GM12878 (cell line): ENCODE results near the gene EPHB2. TPM values are rescaled to one million over a fixed set of nuclear protein-coding genes. Genes with fewer than 3 reads are reported as not detected.

Experiments
- ATAC-seq: fragments of 200-7000 bp; cut with Tn5 transposase; 3 replicates; pipeline ENCODE4 v1.9.1; 2020; ENCODE audit warnings: mild to moderate bottlenecking, moderate library complexity
- BruUV-seq: library from RNA; stranded (reverse); fragments of 400-500 nt; replicated peaks from 2 replicates; lab custom pipeline; 2021; lab: Mats Ljungman, UMichigan
- CTCF ChIA-PET: fragments of 300-600 bp; sonication (Branson Sonifier 250); formaldehyde crosslinking; extraction: SDS; loops from one replicate; lab custom pipeline; 2021; ENCODE audit warnings: inconsistent platforms; lab: Yijun Ruan, JAX
- POLR2A ChIA-PET: fragments of 350-600 bp; formaldehyde crosslinking; extraction: SDS; loops from one replicate; lab custom pipeline; 2021; ENCODE audit warnings: inconsistent platforms; lab: Charles Lee
- RAD21 ChIA-PET: fragments of 300-600 bp; sonication (Branson Sonifier 250); formaldehyde crosslinking; loops from one replicate; lab custom pipeline; 2023; ENCODE audit warnings: antibody characterized with exemption; ENCODE audit not compliant: unreplicated experiment; lab: Charles Lee
- SMC1A ChIA-PET: fragments of 300-600 bp; sonication (Branson Sonifier 250); formaldehyde crosslinking; loops from one replicate; lab custom pipeline; 2023; ENCODE audit not compliant: unreplicated experiment, uncharacterized antibody; lab: Charles Lee
- DNase-seq: peaks from one replicate; pipeline ENCODE4 v3.0.0-alpha.2; 2011; ENCODE audit warnings: low read depth, low spot score
- FAIRE-seq: peaks from 3 replicates; lab custom pipeline; 2011; peaks lifted over from hg19 to GRCh38; lab: Jason Lieb, UNC
- H2AFZ ChIP-seq: 2 replicates; pipeline ENCODE4 v1.6.0; 2011; ENCODE audit warnings: low read depth, low read length, control low read depth; ENCODE audit not compliant: control insufficient read depth
- H3K27ac ChIP-seq: 2 replicates; pipeline ENCODE4 v1.5.1; 2011; ENCODE audit warnings: control low read depth; ENCODE audit not compliant: control insufficient read depth, insufficient read depth
- H3K27me3 ChIP-seq, 2 experiments: replicated peaks in 1 of 2; 2 replicates each; pipeline versions ENCODE4 v1.6.0 to v1.6.1; 2011; ENCODE audit warnings: low read length in 1 of 2; ENCODE audit not compliant: control insufficient read depth in 2 of 2, insufficient read depth in 2 of 2
- H3K36me3 ChIP-seq, 2 experiments: 2 replicates each; pipeline ENCODE4 v1.5.1; 2011; ENCODE audit warnings: low read length in 1 of 2; ENCODE audit not compliant: control insufficient read depth in 2 of 2, insufficient read depth in 2 of 2
- H3K4me1 ChIP-seq: 2 replicates; pipeline ENCODE4 v1.6.1; 2011; ENCODE audit warnings: mild to moderate bottlenecking, low read length, moderate library complexity, mixed read lengths; ENCODE audit not compliant: control insufficient read depth, insufficient read depth
- H3K4me2 ChIP-seq: 2 replicates; pipeline ENCODE4 v1.6.0; 2011; ENCODE audit warnings: control low read depth; ENCODE audit not compliant: control insufficient read depth, insufficient read depth
- H3K4me3 ChIP-seq: fragments of 200-600 bp; sonication (generic); 2 replicates; pipeline ENCODE4 v1.5.1; 2016
- H3K79me2 ChIP-seq: 2 replicates; pipeline ENCODE4 v1.6.0; 2011; ENCODE audit warnings: low read length; ENCODE audit not compliant: control insufficient read depth, insufficient read depth
- H3K9ac ChIP-seq: 2 replicates; pipeline ENCODE4 v1.8.0; 2011; ENCODE audit warnings: low read length, control low read depth, mixed read lengths; ENCODE audit not compliant: control insufficient read depth, insufficient read depth
- H3K9me3 ChIP-seq: replicated peaks from 3 replicates; pipeline ENCODE4 v1.5.1; 2011; ENCODE audit warnings: mild to moderate bottlenecking, low read length; ENCODE audit not compliant: control insufficient read depth, insufficient read depth
- H4K20me1 ChIP-seq: 2 replicates; pipeline ENCODE4 v1.6.0; 2011; ENCODE audit not compliant: control insufficient read depth, insufficient read depth
- BCL3 ChIP-seq: IDR thresholded peaks from 2 replicates; pipeline ENCODE4 v1.6.1; 2011; ENCODE audit warnings: borderline replicate concordance, low read depth, mild to moderate bottlenecking, moderate library complexity, low read length; ENCODE audit not compliant: insufficient read depth, poor library complexity, severe bottlenecking
- BHLHE40 ChIP-seq, 2 experiments: fragments of 450-650 bp in 1 of 2; IDR thresholded peaks; 2 replicates each; pipeline ENCODE4 v1.6.1; 2011 to 2017; ENCODE audit warnings: low read depth in 2 of 2, borderline replicate concordance in 1 of 2, improper control_type of control experiment in 1 of 2, low read length in 1 of 2, mild to moderate bottlenecking in 1 of 2
- CBX5 ChIP-seq: sonication (generic); IDR thresholded peaks from 2 replicates; pipeline ENCODE4 v1.6.1; 2016; ENCODE audit warnings: low read depth, moderate library complexity, mild to moderate bottlenecking, inconsistent platforms
- CHD4 ChIP-seq: fragments of 200-600 bp; sonication (generic); IDR thresholded peaks from 2 replicates; pipeline ENCODE4 v1.6.1; 2016; ENCODE audit warnings: mild to moderate bottlenecking
- HCFC1 ChIP-seq: fragments of 150-350 bp; IDR thresholded peaks from 2 replicates; pipeline ENCODE4 v1.6.1; 2014; ENCODE audit warnings: low read length
- NFYA ChIP-seq: IDR thresholded peaks from 2 replicates; pipeline ENCODE4 v1.6.1; 2011; ENCODE audit warnings: low read depth, mild to moderate bottlenecking, low read length, improper control_type of control experiment, borderline replicate concordance
- POLR2A ChIP-seq: IDR thresholded peaks from 2 replicates; pipeline ENCODE4 v1.6.1; 2011; ENCODE audit warnings: low read depth, mild to moderate bottlenecking, low read length
- RAD21 ChIP-seq: IDR thresholded peaks from 2 replicates; pipeline ENCODE4 v1.6.1; 2011; ENCODE audit warnings: mild to moderate bottlenecking, low read depth, low read length, moderate library complexity; ENCODE audit not compliant: insufficient read depth
- SMC3 ChIP-seq: IDR thresholded peaks from 2 replicates; pipeline ENCODE4 v1.6.1; 2011; ENCODE audit warnings: low read length, improper control_type of control experiment, borderline replicate concordance
- TAF1 ChIP-seq: IDR thresholded peaks from 2 replicates; pipeline ENCODE4 v1.6.1; 2011; ENCODE audit warnings: mild to moderate bottlenecking, low read depth, low read length, borderline replicate concordance
- WRNIP1 ChIP-seq: IDR thresholded peaks from 2 replicates; pipeline ENCODE4 v1.6.1; 2011; ENCODE audit warnings: low read depth, low read length, improper control_type of control experiment, borderline replicate concordance
- ZBTB11 ChIP-seq: fragments of 450-650 bp; formaldehyde crosslinking; IDR thresholded peaks from 2 replicates; pipeline ENCODE4 v1.5.0; 2022; ENCODE audit warnings: mild to moderate bottlenecking, missing genetic modification characterization
- ZNF622 ChIP-seq: fragments of 450-650 bp; IDR thresholded peaks from 2 replicates; pipeline ENCODE4 v1.6.1; 2017; ENCODE audit warnings: mild to moderate bottlenecking, inconsistent platforms
- ZNF687 ChIP-seq: fragments of 450-650 bp; IDR thresholded peaks from 2 replicates; pipeline ENCODE4 v1.6.1; 2017; ENCODE audit warnings: mild to moderate bottlenecking, moderate library complexity
- ZZZ3 ChIP-seq: IDR thresholded peaks from 2 replicates; pipeline ENCODE4 v1.6.1; 2011; ENCODE audit warnings: low read depth; ENCODE audit not compliant: control insufficient read depth, insufficient read length
- WGBS: methylation state at CpG from one replicate; pipeline ENCODE4 v1.1.6; 2016; ENCODE audit warnings: low lambda C conversion rate; ENCODE audit not compliant: insufficient replicate concordance, insufficient coverage; ENCODE audit errors: missing lambda C conversion rate; 5-methylcytosine and 5-hydroxymethylcytosine counted together
- in situ Hi-C: fragments of 300-500 bp; cut with MboI; formaldehyde crosslinking; loops from 9 replicates; pipeline ENCODE4 v1.14.3; 2018; ENCODE audit warnings: mixed read lengths
- intact Hi-C: fragments of 100-400 bp; cut with micrococcal nuclease; formaldehyde crosslinking; loops from one replicate; pipeline ENCODE4 v1.14.2; 2022; ENCODE audit not compliant: unreplicated experiment
- polyA plus RNA-seq, 11 experiments: library from polyadenylated mRNA; depleted of rRNA in 4 of 11; unstranded in 6 of 11; stranded (reverse) in 5 of 11; fragments of >200 nt; fragmentation: Nextera tagmentation in 4 of 11; fragmentation: Illumina TruSeq in 1 of 11; extraction: Ambion mirVana in 4 of 11; extraction: Trizol in 1 of 11; gene quantifications; 1 replicate in 1 of 11; 2 replicates in 10 of 11; pipeline versions ENCODE4 v1.2.1 to v1.2.3, GENCODE V29; 2011 to 2016; ENCODE audit warnings: inconsistent platforms in 2 of 11, missing spikeins in 2 of 11, low read depth in 1 of 11
- total RNA-seq, 4 experiments: library from RNA; depleted of rRNA in 3 of 4; stranded (reverse); fragments of >200 nt in 3 of 4; fragmentation: Illumina TruSeq in 1 of 4; extraction: Trizol in 1 of 4; gene quantifications; 2 replicates each; pipeline versions ENCODE4 v1.2.1 to v1.2.3, GENCODE V29; 2013 to 2021

Gene EPHB2
- total and polyA plus RNA-seq, 10 of the 15 experiments (the other 5 are each of a cell fraction or from before 2014, with no cell fraction given): 0.13 to 3.3 (median 0.92) TPM

- intact Hi-C loops: no loop called here
- ChIA-PET SMC1A (no interaction called here), CTCF (interaction anchor here (1.5 kb wide), 1 partner anchor 94 kb away, joined by 3 read pairs; no protein-coding TSS in a partner anchor), RAD21 (interaction anchor here (1.9 kb wide), 1 partner anchor 90 kb away, joined by 8 read pairs; no protein-coding TSS in a partner anchor), POLR2A (no interaction called here)
- no peaks in the 10 kb centered on the region for H3K36me3 ChIP-seq
- DNase-seq: no peak
- no peak for ATAC-seq
- no peak overlapping the region for H3K27ac ChIP-seq
- no peak overlapping the region for H3K4me3 ChIP-seq
- H3K4me2 ChIP-seq: no peak overlapping the region
- no peaks in the 10 kb centered on the region for H4K20me1 ChIP-seq
- no TSS peak for BruUV-seq
- no peaks in the 10 kb centered on the region for H3K4me1 ChIP-seq
- H3K79me2 ChIP-seq: no peaks in the 10 kb centered on the region
- FAIRE-seq: no peak
- peaks cover under 1 to 2% of the 10 kb centered on the region in 2 experiments; a peak in 2 of 4 replicates for H3K27me3 ChIP-seq
- no peak overlapping the region for H3K9ac ChIP-seq
- 20% methylated on average over 8 of the region's 8 CpGs for WGBS
- in situ Hi-C loops: no loop called here
- H3K9me3 ChIP-seq: no peaks in the 10 kb centered on the region
- H2AFZ ChIP-seq: no peak overlapping the region
- TF ChIP-seq BCL3 (no peak), RAD21 (no peak), NFYA (no peak), ZZZ3 (no peak), WRNIP1 (no peak), ZBTB11 (no peak), ZNF622 (no peak), HCFC1 (no peak), POLR2A (no peak), SMC3 (no peak), ZNF687 (no peak), BHLHE40 (IDR thresholded peaks at IDR 0.05; ENCODE audit: borderline replicate concordance in 1 of 2, low read depth in 2 of 2, low read length in 1 of 2) (no peak), CHD4 (no peak), TAF1 (no peak), CBX5 (no peak)
These were observed 84.2 kb downstream of the EPHB2 start for GRCh38 chr1:22794647-22795365.
